Peyer's patch (tissue), 4 donors: ENCODE data around the gene EXOC1L.

Source experiments
- POLR2A ChIP-seq, 2 donors: fragments of 450-650 bp; IDR thresholded peaks; one replicate each; pipeline ENCODE4 v1.5.1; 2017; ENCODE audit warnings: antibody characterized with exemption in 2 of 2, mild to moderate bottlenecking in 2 of 2, moderate library complexity in 2 of 2
- TF ChIP-seq, protein P1 (sequence below), 6 experiments: fragments of 450-650 bp in 4 of 6; fragments of 200-600 bp in 2 of 6; sonication (generic) in 1 of 6; IDR thresholded peaks; one replicate each; pipeline ENCODE4 v1.5.1; 2017 to 2019; ENCODE audit warnings: antibody characterized with exemption in 6 of 6, mild to moderate bottlenecking in 3 of 6, moderate library complexity in 1 of 6

DNA sequence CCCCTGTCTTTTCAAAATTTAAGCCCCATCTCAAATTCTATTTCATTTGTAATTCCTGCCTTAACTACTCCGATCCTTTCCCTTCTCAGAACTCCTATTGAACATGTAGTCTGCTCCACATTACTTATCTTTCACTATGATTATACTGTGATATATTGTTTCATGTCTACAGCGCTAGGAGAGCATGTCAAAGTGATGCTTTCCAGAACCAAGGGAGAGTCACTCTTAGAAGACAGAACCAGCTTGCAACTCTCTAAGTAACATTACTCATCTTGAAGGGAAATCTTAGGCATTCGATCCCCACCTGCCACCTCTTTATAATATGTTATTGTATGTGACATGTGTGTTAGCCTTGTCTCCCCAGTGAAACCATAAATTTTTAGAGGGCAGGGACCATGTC is 10.5 kb downstream of the EXOC1L start:
- no peak for TF ChIP-seq POLR2A (IDR thresholded peaks at IDR 0.05)
- TF ChIP-seq, protein P1, sequence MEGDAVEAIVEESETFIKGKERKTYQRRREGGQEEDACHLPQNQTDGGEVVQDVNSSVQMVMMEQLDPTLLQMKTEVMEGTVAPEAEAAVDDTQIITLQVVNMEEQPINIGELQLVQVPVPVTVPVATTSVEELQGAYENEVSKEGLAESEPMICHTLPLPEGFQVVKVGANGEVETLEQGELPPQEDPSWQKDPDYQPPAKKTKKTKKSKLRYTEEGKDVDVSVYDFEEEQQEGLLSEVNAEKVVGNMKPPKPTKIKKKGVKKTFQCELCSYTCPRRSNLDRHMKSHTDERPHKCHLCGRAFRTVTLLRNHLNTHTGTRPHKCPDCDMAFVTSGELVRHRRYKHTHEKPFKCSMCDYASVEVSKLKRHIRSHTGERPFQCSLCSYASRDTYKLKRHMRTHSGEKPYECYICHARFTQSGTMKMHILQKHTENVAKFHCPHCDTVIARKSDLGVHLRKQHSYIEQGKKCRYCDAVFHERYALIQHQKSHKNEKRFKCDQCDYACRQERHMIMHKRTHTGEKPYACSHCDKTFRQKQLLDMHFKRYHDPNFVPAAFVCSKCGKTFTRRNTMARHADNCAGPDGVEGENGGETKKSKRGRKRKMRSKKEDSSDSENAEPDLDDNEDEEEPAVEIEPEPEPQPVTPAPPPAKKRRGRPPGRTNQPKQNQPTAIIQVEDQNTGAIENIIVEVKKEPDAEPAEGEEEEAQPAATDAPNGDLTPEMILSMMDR (IDR thresholded peaks at IDR 0.05) = no peak
